ENCODE measurements around the gene RNF141.

RNF141 gene

DNA sequence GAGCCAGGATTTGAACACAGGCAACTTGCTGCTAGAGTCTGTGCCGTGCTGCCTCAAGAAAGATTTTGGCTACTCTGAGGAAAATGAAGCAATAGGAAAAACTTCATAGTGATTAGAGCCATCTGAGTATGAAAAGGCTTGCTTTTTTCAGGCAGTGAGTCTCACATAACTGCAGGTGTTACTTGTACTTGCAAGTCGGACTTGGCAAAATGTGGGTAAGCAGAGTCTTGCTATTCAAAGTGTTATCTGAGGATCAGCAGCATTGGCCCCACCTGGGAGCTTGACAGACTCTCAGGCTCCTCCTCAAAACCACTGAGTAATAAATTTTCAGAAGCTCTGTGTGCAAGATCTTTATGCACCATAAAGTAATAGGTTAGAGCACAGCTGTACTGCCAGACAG, 18.1 kb downstream of the RNF141 start:
- no peak for DNase-seq (ENCODE audit: low spot score)

- no peak for DNase-seq (ENCODE audit: low spot score)
Measured at GRCh38 chr11:10522276-10522675, 18.7 kb downstream of the RNF141 start.

DNA sequence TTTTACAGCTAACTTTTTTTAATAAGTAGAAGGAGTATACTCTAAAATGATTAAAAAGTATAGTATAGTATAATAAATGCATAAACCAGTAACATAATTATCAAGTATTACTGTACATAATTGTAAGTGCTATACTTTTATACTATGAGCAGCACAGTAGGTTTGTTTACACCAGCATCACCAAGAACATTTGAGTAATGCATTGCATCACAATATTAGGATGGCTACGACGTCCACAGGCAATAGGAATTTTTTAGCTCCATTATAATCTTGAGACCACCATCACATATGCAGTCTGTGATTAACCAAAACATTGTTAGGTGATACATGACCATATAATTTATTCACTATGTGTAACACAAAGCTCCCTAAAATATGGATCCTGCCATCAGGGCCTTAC, 20.4 kb downstream of the RNF141 start:
- no peak for DNase-seq (ENCODE audit: low spot score)

- no peak for DNase-seq (ENCODE audit: low spot score)
Measured at GRCh38 chr11:10519630-10520029, 21.4 kb downstream of the RNF141 start.

GRCh38 chr11:10518891-10519290, 22.1 kb downstream of the RNF141 start:
- no peak for DNase-seq (ENCODE audit: low spot score)

GRCh38 chr11:10518123-10518522, 22.9 kb downstream of the RNF141 start:
- no peak for DNase-seq (ENCODE audit: low spot score)

DNA sequence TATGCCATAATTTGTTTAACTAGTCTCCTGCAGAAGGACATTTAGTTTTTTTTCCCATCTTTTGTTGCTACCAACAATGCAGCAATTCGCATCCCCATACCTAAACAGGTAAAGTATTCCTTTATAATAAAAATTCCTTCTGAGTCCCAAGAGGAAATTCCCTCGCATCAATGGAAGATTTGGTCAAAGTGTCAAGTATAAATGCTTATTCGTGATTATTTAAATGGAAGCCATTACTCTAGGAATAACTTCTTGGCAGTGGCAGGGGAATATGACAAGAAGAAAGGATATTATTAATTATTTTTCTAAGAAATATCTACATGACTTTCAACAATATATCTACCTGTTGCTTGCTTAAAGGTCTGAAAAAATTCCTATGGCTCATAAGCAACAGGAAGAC, 25.6 kb downstream of the RNF141 start:
- DNase-seq (ENCODE audit: low spot score): no peak

DNA sequence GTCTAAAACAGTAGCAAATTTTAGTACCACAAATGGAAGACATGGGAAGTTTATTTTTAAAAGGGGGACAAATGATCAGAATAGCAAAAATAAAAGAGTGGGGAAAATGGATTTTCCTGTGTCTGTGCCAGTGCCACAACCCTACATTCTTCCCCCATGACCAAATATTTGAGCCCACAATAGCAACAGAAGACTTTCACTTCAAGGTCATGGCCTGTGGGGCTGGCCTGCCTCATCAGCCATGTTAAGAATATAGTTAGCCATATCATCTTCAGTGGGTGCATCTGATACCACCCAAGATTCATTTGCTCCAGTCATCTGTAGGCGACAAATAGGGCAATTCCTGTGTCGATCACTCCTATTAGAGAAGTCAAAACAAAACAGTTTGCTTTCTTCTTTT, 26.3 kb downstream of the RNF141 start:
- DNase-seq (ENCODE audit: low spot score): no peak

DNA sequence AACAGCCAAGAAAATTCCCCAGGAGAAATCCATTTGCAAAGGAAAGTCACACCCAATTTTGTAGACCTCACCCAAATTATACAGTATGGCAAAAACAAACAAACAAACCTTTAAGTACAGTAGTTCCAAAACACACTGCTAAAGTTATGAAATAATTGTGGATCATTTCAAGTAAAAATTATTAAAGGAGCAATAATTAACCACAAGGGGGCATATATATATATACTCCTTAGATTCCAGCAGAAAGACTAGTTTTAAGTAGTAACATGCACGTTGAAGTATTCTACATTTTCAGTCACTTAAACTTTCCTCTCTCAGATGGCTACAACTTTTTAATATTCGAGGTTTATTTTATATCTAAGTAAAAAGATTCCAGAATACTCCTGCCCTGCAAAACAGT, 26.8 kb downstream of the RNF141 start:
- no peak for DNase-seq (ENCODE audit: low spot score)

DNA sequence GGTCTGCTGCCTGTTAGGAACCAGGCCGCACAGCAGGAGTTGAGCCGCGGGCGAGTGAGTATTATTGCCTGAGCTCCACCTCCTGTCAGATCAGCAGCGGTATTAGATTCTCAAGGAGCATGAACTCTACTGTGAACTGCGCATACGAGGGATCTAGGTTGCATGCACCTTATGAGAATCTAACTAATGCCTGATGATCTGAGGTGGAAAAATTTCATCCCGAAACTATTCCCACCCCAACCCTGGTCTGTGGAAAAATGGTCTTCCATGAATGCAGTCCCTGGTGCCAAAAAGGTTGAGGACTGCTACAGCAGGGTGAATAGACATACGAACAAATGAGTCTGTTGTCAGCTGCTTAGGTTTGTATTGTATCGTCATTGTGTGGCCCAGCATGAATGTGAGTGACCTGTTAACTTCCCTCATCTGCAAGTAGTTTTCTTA, 29.8 kb downstream of the RNF141 start:
- DNase-seq (ENCODE audit: low spot score): no peak

DNA sequence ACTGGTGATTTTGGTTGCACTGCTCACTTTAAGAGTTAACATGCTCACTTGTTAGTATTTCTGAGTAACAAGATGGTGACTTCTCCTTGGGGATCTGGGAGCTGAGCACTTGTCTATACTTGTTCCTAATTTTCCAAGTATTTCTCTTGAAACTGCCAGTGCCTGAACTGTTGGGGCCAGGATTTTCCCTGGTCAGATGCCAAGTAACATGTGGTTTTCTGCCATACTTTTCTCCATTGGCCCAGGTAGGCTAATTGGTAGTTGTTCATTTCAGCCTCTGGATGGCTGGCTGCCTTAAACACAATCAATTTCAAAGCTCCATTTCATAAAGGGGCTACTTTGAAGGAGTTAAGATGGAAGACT, 35.0 kb downstream of the RNF141 start:
- no peak for DNase-seq (ENCODE audit: low spot score)

DNA sequence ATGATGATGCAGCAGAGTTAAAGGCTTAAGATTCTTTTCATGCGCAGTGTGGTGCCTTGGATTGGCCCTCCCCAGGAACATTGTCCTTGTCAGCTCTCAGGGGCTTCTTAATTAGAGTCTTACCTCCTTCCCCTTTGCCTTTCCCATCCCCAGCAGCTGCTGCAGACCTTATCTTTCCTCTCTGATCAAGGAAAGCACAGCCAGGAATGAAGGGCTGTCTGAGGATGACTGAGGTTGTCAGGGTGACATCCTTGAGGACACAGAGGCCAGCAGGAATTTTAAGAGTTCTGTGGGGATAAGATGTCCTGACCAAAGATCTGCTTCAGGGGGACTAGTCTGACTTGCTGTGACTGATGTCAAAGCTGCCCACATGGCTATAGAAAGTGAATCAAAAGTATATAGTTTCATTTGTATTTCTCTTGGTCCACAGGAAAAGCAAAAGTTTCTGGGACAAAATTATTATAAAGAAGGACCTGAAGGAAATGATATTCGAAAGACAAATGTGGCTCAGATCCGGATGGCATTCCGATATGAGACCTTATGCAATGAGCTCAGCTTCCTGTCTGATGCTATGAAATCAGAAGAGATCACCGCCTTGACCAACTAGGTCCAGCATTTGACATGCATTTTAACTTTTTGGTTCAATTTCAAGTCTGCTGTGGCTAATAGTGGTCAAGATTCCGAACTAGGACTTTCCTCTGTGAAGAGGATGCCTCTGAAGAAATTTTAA, 35.5 kb downstream of the RNF141 start:
- DNase-seq (ENCODE audit: low spot score): no peak

GRCh38 chr11:10504490-10504889, 36.5 kb downstream of the RNF141 start:
- no peak for DNase-seq (ENCODE audit: low spot score)

DNA sequence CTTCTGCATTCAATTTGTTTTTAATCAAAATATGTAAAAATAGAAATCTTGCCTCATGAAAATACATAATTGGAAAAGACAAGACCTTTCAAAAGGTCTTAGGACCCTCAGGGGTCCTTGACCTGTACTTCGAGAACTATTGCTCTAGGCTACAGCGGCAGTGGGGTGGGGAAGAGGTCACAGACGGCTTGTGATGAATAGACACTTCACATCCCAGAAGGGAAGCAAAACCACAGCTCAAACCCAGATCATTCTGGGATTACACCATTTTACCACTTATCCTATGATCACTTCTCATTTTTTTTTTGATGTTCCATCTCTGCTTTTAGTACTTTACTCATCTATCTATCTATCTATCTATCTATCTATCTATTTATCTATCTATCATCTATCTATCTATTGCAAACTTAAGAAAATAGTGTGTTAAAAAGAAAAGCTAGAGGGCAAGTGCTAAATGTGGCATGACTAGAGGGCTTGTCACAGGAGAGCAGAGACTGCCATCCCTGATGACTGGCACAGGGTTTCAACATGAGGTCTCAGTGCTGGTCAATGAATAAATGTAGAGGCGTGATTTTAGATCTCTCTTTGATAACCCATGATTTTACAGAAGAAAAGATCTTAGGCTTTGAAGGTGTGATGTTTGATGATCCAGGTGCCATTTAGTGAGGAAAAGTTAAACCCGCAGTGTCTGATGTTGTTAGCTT, 37.1 kb downstream of the RNF141 start:
- DNase-seq (ENCODE audit: low spot score): no peak

DNA sequence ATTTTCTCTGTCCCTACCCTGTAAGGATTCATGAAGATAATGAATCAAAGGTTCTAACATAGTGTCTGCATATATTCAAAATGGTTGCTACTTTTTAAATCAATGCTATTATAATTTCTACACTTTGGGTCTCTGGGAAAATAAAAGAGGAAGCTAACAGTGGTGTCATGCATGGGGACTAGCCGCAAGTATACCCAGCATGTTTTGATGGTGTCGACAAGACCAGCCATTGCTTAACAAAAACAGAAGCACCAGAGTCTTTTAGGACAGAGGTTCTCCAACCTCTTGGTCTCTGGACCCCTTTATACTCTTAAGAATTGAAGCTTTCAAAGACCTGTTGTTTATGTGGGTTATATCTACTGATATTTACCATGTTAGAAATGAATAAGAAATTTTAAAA, 37.8 kb downstream of the RNF141 start:
- no peak for DNase-seq (ENCODE audit: low spot score)

GRCh38 chr11:10502770-10503169, 38.2 kb downstream of the RNF141 start:
- DNase-seq (ENCODE audit: low spot score): no peak

GRCh38 chr11:10502065-10502680, 38.8 kb downstream of the RNF141 start:
- no peak for DNase-seq (ENCODE audit: low spot score)

GRCh38 chr11:10500757-10501684, 40.0 kb downstream of the RNF141 start:
- DNase-seq (ENCODE audit: low spot score): no peak

GRCh38 chr11:10499874-10500601, 40.9 kb downstream of the RNF141 start:
- peak; percentile 55 for DNase-seq (ENCODE audit: low spot score)

GRCh38 chr11:10499452-10499851, 41.5 kb downstream of the RNF141 start:
- peak; percentile 34 for DNase-seq (ENCODE audit: low spot score)

DNA sequence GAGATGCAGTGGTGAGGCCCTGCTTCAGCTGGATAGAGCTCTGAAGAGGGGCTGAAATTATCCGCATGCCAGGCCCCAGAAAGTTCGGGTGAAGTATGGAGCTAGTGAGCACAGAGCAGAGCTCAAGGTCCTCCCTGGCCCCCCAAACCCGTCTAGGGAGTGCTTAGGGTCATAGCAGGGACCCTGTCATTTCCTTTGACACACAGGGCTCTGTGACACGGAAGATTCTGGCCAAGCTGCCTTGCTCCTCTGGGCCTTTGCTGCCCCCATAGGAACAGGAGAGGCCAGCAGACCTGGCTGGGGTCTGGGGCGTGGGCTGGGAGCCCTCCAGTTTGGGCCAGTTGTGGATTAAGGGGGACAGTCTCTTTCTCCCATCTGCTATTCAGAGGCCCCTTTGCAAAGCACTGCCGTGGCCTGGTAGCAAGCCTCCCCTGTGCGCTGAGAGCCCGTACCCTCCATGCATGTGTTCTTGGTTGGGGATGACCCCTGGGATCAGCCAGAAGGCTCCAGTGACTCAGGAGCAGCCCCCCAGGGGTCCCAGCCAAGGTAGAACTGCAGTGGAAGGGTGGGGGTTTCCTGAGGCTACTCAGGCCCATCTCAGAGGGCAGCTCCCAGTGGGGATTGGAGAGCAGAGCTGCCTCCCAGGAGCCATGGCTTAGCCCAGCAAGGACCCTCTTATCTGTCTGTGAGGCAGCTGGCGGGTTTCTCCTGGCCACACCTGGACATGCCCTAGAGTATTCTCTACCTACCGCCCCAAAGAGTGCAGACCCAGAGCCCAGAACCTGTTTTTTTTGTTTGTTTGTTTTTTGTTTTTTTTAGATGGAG, 42.3 kb downstream of the RNF141 start:
- DNase-seq (ENCODE audit: low spot score): peak; percentile 38

Data from left forelimb (tissue), 1 donor.